Stimulated activated CD4-positive, alpha-beta T cell treated with anti-CD3 and anti-CD28 coated beads, Interleukin-15, amount 100 ng/mL, for 48 hours (primary cell): ENCODE measurements around the gene TELO2.

Experiments used
- DNase-seq, 2 donors: peaks; one replicate each; pipeline ENCODE4 v3.0.0-alpha.2; 2020; ENCODE audit warnings: low read depth in 2 of 2

Gene TELO2

GRCh38 chr16:1535391-1536291, 42.5 kb downstream of the TELO2 start:
- no peak for DNase-seq

GRCh38 chr16:1536601-1537000, 43.4 kb downstream of the TELO2 start:
- no peak for DNase-seq

- no peak for DNase-seq
Observed at GRCh38 chr16:1537138-1537577, 44.0 kb downstream of the TELO2 start.

- no peak for DNase-seq
Observed at GRCh38 chr16:1537763-1538289, 44.7 kb downstream of the TELO2 start.

DNA sequence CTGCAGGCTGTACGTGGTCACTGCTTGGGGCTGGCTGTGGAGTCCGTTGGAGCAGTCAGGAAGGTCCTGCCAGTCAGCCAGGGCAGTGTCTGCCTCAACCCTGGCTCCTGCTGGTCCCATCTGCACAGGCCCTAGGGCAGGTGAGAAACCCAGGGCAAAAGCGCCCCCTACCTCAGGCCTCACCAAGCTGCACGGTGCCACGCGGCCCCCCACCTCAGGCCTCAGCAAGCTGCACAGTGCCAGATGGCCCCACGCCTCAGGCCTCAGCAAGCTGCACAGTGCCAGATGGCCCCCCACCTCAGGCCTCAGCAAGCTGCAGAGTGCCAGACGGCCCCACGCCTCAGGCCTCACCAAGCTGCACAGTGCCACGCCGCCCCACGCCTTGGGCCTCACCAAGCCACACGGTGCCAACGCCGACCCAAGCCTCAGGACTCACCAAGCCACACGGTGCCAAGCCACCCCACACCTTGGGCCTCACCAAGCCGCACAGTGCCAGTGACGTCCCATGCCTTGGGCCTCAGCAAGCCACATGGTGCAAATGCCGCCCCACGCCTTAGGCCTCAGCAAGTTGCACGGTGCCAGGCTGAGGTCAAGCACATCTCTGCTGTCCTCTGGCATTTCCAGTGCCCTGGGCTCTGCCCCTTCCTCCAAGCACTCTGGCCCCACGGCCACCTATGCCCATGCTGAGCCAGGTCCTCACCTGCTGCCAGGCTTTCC, 45.8 kb downstream of the TELO2 start:
- no peak for DNase-seq

- no peak for DNase-seq
Observed at GRCh38 chr16:1539720-1540555, 46.8 kb downstream of the TELO2 start.

DNA sequence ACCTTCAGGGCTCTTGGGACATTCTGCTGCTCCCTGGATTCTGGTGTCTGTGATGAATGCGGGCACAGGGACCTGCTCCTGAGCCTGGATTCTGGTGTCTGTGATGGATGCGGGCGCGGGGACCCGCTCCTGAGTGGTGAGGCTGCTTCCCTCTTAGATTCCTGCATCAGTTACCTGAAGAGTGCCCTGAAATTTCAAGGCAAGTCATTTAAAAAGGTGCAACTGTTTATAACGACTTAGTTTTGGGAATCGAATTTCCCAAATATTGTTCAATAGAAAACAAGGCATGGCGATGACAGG, 47.3 kb downstream of the TELO2 start:
- no peak for DNase-seq

DNA sequence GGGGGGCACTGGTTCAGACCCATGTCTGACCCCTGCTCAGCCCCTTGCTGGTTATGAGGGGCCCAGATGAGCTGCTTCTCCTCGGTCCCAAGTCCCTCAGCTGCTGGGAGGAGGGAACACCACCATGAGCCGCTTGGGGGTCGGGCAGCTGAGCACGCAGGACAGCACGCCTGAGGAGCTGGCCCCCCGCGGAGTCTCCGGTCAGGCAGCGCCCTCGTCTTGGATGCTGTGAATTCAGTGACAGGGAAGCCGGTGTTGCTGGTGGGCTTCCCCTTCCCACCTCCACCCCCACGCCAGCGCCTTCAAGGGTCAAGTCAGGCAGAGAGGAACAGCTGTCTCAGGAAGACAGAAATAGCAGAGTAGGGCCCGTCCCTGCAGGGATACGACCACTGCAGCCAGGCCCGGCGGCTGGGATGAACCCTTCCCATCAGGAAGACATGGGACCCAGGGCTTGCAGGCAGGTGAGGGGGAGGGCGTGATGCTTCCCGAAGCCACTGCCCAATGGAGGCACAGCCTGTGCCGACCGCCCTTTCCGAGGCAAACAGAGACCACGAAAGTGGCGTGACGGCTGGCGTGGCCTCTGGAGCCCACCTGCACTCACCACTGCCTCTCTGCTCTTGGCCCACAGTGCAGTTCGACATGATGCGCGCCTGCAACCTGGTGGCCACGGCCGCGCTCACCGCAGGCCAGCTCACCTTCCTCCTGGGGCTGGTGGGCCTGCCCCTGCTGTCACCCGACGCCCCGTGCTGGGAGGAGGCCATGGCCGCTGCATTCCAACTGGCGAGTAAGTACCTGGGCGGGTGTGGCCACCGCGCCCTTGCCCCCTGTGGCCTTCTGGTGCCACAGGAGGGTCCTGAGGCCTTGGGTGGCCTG, 48.4 kb downstream of the TELO2 start:
- DNase-seq, result no peak

- DNase-seq, result no peak
Observed at GRCh38 chr16:1542166-1542500, 49.0 kb downstream of the TELO2 start.

- DNase-seq, result no peak
Observed at GRCh38 chr16:1542533-1542932, 49.4 kb downstream of the TELO2 start.

DNA sequence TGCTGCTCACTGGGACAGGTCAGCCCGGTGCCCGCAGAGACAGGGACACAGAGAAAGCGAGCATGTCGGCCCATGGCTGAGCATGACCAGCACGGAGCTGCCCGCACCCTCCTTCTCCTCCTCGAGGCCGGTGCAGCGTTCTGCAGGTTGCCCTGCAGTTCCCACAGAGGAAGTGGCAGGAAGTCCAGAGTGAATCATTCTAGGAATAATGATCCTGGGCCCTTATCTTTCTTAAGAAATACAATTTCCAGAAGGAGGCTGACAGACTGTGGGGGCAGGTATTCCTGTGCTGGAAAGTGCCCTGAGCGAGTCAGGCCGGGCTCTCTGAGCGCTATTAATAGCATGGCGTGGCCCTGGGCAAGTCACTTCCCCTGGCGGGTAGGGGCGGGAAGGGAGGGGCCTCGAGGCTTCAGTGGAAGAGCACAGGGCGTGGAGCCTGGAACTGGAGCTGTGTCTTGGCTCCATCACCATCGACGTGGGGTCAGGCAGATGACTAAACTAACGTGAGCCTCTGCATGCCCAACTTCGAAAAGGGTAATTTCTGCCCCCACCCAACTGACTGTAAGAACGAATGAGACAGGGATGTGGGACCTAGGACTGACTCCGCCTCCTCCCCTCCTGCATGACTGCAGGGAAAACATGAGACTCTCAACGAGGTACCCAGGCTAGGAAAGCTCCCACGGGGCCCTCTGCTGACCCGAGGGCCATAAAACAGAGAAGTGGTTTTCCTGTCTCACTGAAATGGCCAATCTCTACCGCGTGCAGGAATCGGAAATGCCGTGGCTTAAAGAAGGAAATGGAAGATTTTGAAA, 50.1 kb downstream of the TELO2 start:
- DNase-seq, result peak; percentile 65 to 68

DNA sequence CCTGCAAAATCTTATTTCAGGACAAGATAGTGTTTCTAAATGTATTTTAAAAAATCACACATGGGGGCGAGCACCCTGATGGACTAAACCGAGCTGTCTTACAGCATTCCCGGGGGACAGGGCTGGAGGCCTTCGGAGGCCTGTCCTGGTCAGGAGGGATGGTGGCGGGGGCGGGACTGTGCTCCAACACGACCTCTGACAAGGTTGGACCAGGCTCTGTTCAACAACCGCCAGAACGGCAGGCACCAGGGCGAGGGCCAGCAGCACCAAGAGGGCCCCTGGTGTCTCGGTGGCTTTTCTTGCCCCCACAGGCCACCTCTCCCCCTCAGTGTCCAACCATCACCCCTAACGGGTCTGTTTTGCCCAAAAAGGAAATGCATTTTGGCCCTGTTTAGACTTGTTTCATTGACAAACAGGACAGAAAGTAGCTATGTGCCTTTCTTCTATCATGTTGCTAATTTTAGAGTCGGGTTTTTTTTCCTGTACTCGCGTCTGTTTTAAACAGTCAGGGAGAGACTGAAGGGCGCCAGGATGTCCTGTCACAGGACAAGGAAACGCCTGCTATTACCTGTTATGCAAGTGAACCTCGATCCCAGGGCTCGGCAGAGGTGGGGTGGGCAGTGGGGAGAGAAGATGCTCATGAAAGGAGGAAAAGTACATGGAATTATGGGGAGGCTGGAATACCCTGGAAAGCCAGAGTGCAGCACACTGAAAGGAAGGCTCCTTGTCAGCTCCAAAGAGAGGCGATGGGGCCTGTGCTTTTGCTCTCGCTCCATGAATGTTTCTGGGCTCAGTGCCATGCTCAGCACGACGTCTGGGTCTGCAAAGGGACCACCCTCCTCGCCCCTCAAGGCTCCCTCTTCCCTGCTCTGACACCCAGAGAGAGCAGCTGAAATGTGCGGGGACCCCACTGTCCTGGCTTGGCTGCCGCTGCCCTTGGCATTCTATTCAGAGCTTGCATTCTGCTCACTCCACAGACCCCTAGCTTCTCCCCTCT, 52.2 kb downstream of the TELO2 start:
- DNase-seq, result no peak

DNA sequence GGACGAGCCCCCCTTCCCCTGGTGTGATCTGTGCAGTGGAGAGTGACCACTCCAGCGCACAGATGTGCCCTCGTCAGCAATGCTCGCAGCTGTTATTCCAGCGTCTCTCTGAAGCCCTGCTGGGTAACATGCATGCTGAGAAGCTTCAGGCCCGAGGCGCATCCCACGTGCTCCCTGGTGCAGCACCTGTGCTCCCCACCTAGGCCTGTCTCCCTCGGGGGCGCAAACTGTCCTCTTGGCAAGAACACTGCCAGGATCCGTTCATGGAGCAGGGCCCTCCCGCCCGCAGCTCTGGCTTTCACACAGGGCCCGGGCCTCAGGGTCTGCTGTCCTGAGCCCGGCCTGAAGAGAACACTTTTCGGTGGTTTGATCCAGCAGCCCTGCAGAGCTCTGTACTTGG, 53.3 kb downstream of the TELO2 start:
- DNase-seq, result no peak

- no peak for DNase-seq
Observed at GRCh38 chr16:1548233-1548632, 55.1 kb downstream of the TELO2 start.

- DNase-seq, result no peak
Observed at GRCh38 chr16:1548727-1549126, 55.6 kb downstream of the TELO2 start.

DNA sequence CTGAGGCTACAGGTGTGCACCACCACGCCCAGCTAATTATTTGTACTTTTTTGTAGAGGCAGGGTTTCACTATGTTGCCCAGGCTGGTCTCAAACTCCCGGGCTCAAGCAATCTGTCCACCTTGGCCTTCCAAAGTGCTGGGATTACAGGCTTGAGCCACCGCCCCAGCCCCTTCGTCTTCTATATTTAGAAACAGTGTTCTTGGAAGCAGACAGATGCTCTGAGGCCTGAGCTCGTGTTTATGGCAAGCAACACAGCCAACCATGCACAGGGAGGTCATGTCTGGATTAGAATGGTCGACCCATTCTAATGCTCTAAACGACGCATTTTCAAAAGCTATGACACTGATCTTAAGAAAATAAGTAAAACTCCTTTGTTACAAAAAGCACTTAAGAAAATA, 56.9 kb downstream of the TELO2 start:
- DNase-seq, result no peak

DNA sequence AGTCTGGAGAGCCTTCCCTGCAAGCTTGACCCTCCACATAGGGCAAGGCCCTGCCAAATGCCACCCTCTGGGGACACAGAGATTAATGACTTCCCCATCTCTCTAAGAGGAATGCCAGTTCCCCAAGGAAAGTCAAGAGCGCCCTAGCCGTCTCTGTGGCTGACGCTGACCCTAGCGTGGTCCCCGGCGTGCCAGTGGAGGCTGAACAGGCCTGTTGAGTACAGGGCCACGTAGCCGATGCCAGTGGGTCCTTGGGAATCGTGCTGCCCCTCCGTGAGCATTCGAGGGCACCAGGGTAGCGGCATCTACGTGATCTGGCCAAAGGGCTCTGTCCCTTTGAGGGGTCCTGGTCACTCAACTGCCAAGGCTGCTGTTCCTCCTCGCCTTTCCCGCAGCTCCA, 57.5 kb downstream of the TELO2 start:
- DNase-seq, result no peak

DNA sequence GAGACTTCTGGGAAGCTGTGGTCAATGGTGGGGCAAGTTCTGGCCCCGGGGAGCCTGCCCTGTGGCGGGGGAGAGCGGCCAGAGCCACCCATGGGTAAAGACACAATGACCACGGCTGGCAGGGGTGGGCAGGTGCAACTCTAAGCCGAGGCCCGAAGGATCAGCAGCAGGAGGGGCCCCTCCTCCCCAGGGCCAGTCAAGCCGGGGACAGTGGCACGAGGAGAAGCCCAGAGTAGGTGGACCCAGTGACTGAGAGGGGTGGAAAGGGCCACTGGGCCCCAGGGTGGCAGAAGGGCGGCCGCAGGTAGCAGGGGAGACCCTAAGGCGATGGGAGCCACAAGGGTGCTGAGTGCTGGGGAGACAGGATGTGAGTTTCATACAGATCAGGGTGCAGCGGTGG, 58.0 kb downstream of the TELO2 start:
- DNase-seq, result no peak

DNA sequence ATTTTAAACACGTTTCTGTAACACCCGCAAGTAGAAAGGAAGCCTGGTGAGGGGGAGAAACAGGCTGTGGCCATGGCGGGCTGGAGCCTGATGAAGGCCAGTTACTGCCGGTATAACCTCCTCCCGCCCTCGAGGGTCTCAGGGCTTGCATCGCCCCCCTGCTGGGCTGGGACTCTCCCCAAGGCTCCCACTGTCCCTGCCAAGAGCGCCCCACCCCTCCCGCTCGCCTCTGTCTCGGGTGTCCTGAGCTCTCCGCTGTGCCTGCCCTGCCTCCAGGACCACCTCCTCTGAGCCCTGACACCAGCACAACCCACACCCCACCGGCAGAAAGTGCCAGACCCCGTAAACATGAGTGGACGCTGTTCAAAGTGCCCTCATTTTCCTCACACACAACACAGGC, 59.0 kb downstream of the TELO2 start:
- no peak for DNase-seq
